Activated CD8-positive, alpha-beta T cell treated with anti-CD3 and anti-CD28 coated beads for 36 hours (primary cell): ENCODE results near the gene PFDN6. TPM values are rescaled to one million over a fixed set of nuclear protein-coding genes. Genes with fewer than 3 reads are reported as not detected.

Source experiments
- ATAC-seq: fragments of 200-7000 bp; cut with Tn5 transposase; one replicate; pipeline ENCODE4 v1.10.0; 2021; ENCODE audit warnings: mild to moderate bottlenecking, moderate library complexity
- CTCF ChIA-PET: fragments of 350-600 bp; sonication (Branson Sonifier 250); formaldehyde crosslinking; loops from one replicate; lab custom pipeline; 2021; ENCODE audit warnings: antibody characterized with exemption; lab: Charles Lee
- POLR2A ChIA-PET: fragments of 350-600 bp; sonication (Branson Sonifier 250); formaldehyde crosslinking; loops from one replicate; lab custom pipeline; 2021; ENCODE audit warnings: antibody characterized with exemption; lab: Charles Lee
- DNase-seq: peaks from one replicate; pipeline ENCODE4 v3.0.0-alpha.2; 2020
- H3K27ac Mint-ChIP-seq: one replicate; pipeline ENCODE4 v1.8.0; 2021; ENCODE audit warnings: mild to moderate bottlenecking, mixed read lengths
- H3K27me3 Mint-ChIP-seq: one replicate; pipeline ENCODE4 v1.8.0; 2021; ENCODE audit warnings: mixed read lengths
- H3K36me3 Mint-ChIP-seq: one replicate; pipeline ENCODE4 v1.8.0; 2021; ENCODE audit warnings: low read depth, mixed read lengths
- H3K4me1 Mint-ChIP-seq: one replicate; pipeline ENCODE4 v1.8.0; 2021; ENCODE audit warnings: low read depth, mixed read lengths
- H3K4me3 Mint-ChIP-seq: one replicate; pipeline ENCODE4 v1.8.0; 2021; ENCODE audit warnings: mild to moderate bottlenecking, moderate library complexity, mixed read lengths
- H3K9me3 Mint-ChIP-seq: one replicate; pipeline ENCODE4 v1.8.0; 2021; ENCODE audit warnings: mixed read lengths
- CTCF ChIP-seq: fragments of 200-600 bp; IDR thresholded peaks from one replicate; pipeline ENCODE4 v1.8.0; 2022; ENCODE audit warnings: antibody characterized with exemption, mild to moderate bottlenecking
- intact Hi-C: fragments of 100-400 bp; cut with micrococcal nuclease; formaldehyde crosslinking; loops from one replicate; pipeline ENCODE4 v1.10.0; 2022
- total RNA-seq, 2 experiments: library from RNA; stranded (reverse); gene quantifications; one replicate each; pipeline ENCODE4 v1.2.3, GENCODE V29; 2021

Gene PFDN6
- 10 to 100 TPM; 78.1 to 92.3 TPM for total RNA-seq

- ATAC-seq = peak; percentile 98
- H3K4me3 Mint-ChIP-seq = peak within 1 kb of the TSS; percentile 89
- POLR2A ChIA-PET = interaction anchor here (0.6 to 13.9 kb wide), 13 partner anchors 10 to 142 kb away, joined by 3 to 261 read pairs (median 5); partner anchors contain the start of genes B3GALT4, HSD17B8, RGL2 and RPS18
- no peaks in the 10 kb centered on the region for H3K9me3 Mint-ChIP-seq
- DNase-seq = peak; percentile 91
- peaks cover 33% of the 10 kb centered on the region for H3K4me1 Mint-ChIP-seq
- no peak for TF ChIP-seq CTCF
- peak within 1 kb of the TSS; percentile 89 for H3K27ac Mint-ChIP-seq
- H3K27me3 Mint-ChIP-seq = no peaks in the 10 kb centered on the region
- CTCF ChIA-PET = interaction anchor here (0.7 to 4.6 kb wide), 9 partner anchors 10 to 137 kb away, joined by 3 to 35 read pairs (median 4); partner anchors contain the start of genes B3GALT4, CUTA, RGL2 and RPS18
- peaks cover 50% of the 10 kb centered on the region for H3K36me3 Mint-ChIP-seq
- intact Hi-C loops = no loop called here
Measured at GRCh38 chr6:33288921-33289783, at the start of gene PFDN6, which contains the start of gene WDR46. PFDN6 (plus strand) TSS chr6:33289601; CDS start chr6:33289857, 256 bp downstream. WDR46 (minus strand) TSS chr6:33289239; CDS start chr6:33289170, 69 bp downstream.

GRCh38 chr6:33241968-33242367 is 47.4 kb upstream of the PFDN6 start:
- peak overlapping the region; percentile 44 for H3K4me3 Mint-ChIP-seq
- H3K27ac Mint-ChIP-seq = peak overlapping the region; percentile 67
- no peaks in the 10 kb centered on the region for H3K27me3 Mint-ChIP-seq
- intact Hi-C loops = loop anchor here (10.0 kb wide), 2 partner anchors 77 to 237 kb away; partner anchors contain the start of gene HLA-DOA
- POLR2A ChIA-PET = interaction anchor here (1.3 kb wide), 1 partner anchor 37 kb away, joined by 4 read pairs; no protein-coding TSS in a partner anchor
- peaks cover 13% of the 10 kb centered on the region for H3K4me1 Mint-ChIP-seq
- no peak for TF ChIP-seq CTCF
- DNase-seq (no peak), ATAC-seq (peak; percentile 90)
- H3K36me3 Mint-ChIP-seq = no peaks in the 10 kb centered on the region
- H3K9me3 Mint-ChIP-seq = no peaks in the 10 kb centered on the region
- CTCF ChIA-PET = no interaction called here

- H3K4me1 Mint-ChIP-seq = peaks cover 17% of the 10 kb centered on the region
Measured at GRCh38 chr6:33243476-33243875, 45.9 kb upstream of the PFDN6 start.

GRCh38 chr6:33247977-33248642 is 41.3 kb upstream of the PFDN6 start:
- Mint-ChIP-seq H3K4me3 (peak overlapping the region; percentile 92), H3K27ac (peak overlapping the region; percentile 97), H3K36me3 (peaks cover 28% of the 10 kb centered on the region), H3K4me1 (peaks cover 34% of the 10 kb centered on the region), H3K27me3 (no peaks in the 10 kb centered on the region), H3K9me3 (no peaks in the 10 kb centered on the region)
- TF ChIP-seq CTCF = peak; percentile 95
- peak; percentile 97 for DNase-seq
- intact Hi-C loops = loop anchor here (2.0 to 10.0 kb wide), 4 partner anchors 36 to 243 kb away; partner anchors contain the start of gene HLA-DOA
- peak; percentile 55 for ATAC-seq
- ChIA-PET CTCF (interaction anchor here (0.6 to 5.2 kb wide), 52 partner anchors 9 to 356 kb away, joined by 3 to 75 read pairs (median 6); partner anchors contain the start of genes B3GALT4, HLA-DMA, HLA-DPB1 and HSD17B8), POLR2A (interaction anchor here (0.5 to 5.2 kb wide), 28 partner anchors 9 to 395 kb away, joined by 3 to 53 read pairs (median 6); partner anchors contain the start of genes B3GALT4, COL11A2, HSD17B8 and PSMB9)

More at GRCh38 chr6:33243476-33243875, 45.9 kb upstream of the PFDN6 start:
- Mint-ChIP-seq H3K27me3 (no peaks in the 10 kb centered on the region), H3K4me3 (no peak overlapping the region), H3K9me3 (no peaks in the 10 kb centered on the region), H3K36me3 (no peaks in the 10 kb centered on the region), H3K27ac (no peak overlapping the region)
- POLR2A ChIA-PET = interaction anchor here (1.3 kb wide), 1 partner anchor 38 kb away, joined by 4 read pairs; no protein-coding TSS in a partner anchor
- no peak for DNase-seq
- ATAC-seq = no peak
- intact Hi-C loops = loop anchor here (10.0 kb wide), 2 partner anchors 79 to 239 kb away; partner anchors contain the start of gene HLA-DOA
- CTCF ChIA-PET = interaction anchor here (1.0 kb wide), 1 partner anchor 118 kb away, joined by 4 read pairs; no protein-coding TSS in a partner anchor
- no peak for TF ChIP-seq CTCF
